AG09319 (cell line): ENCODE results near the gene TRPC4.
"Not testable (repeated sequence)": the region's sequence is repeated elsewhere in the genome, so short reads cannot be mapped to it uniquely, and the experiment has no call there.

Experiments
- DNase-seq: peaks from one replicate; pipeline ENCODE4 v3.0.0-alpha.2; 2010; ENCODE audit warnings: low read depth; ENCODE audit errors: extremely low read depth
- CTCF ChIP-seq: IDR thresholded peaks from 2 replicates; pipeline ENCODE4 v1.5.1; 2011; ENCODE audit warnings: low read depth, mild to moderate bottlenecking, inconsistent platforms, low read length, moderate library complexity

Gene TRPC4

DNA sequence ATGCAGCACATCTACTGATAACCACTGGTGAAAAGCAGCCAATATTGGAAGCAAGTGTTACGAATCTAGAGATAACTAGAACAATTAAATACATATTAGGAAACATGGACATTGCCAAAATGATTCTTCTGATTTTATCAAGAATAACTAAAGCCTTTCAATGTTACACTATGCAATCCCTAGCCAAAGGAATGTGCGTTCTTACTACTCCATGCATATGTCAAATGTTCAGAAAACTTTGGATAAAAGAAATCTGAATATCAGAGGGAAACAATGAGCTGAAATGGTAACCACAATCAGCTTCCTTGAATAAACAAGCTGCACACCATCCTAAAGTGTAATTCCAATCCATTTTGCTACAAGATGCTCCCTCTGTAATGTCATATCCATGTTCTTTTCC lies 270.1 kb downstream of the TRPC4 start:
- TF ChIP-seq CTCF = no peak
- no peak for DNase-seq

- DNase-seq = no peak
- no peak for TF ChIP-seq CTCF
Measured at GRCh38 chr13:37598597-37598996, 271.0 kb downstream of the TRPC4 start, which contains the start of gene POSTN. TSS of gene POSTN (minus strand) at chr13:37598768. CDS start at chr13:37598726, 42 bp downstream.

DNA sequence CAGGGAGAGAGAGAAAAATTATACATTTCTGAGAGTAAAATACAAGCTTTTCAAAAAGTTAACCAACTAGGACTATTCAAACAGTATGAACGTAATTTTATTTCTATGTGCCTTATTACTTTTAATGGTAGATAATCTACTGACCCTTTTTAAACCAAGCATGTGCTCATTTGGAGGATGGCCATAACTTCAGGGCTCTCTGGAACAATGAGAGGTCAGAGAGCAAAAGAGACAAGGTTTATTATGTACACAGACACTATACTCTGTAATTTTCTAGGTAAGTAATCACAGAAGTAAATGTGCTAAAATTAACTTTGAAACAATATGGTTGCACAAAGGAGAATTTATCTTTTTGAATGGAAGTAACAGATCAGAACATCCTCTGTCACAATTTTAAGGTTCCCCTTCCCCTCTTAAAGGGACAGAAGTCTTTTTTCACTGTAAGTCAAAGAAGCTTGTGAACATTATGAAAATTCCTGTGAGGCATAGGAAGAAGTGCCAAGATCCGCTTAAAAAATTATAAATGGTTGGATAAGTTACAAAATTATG lies 272.0 kb downstream of the TRPC4 start:
- no peak for TF ChIP-seq CTCF
- no peak for DNase-seq

DNA sequence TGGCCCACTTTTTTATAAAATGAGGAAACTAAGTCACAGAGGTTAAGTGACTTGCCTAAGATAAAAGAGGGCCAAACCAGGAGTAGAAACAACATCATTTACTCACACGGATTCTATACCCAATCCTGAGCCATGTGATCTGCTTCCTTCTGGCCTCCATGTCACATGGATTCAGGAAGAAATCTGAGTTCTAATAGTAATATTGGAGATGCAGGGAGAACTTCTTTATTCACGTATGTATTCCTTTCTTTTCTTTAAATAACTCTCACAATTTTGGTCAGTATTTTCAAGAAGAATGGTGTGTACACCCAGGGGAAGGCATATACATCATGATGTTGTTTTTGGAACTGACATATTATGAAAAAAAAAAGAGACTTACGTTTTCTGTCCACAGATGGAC lies 272.8 kb downstream of the TRPC4 start:
- no peak for DNase-seq
- no peak for TF ChIP-seq CTCF

DNA sequence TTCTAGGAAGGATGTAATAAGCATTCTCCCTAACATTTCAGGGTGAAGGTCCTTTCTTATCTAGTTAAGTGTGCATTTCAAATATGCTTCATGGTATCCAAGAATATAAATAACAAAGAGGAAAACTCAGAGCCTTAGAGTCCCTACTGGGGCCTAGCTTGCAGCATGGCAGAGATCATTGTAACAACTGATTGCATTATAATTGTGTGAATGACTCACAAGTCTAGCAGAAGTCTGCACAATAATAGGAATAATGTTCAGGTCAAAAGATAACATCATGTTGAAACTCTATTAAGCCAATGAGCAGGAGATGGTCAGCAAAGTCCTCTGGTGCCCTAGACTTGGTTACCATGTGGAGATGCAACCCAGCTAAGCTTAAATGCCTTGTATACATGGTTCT lies 274.4 kb downstream of the TRPC4 start:
- no peak for TF ChIP-seq CTCF
- DNase-seq = no peak

GRCh38 chr13:37594550-37594949 lies 275.0 kb downstream of the TRPC4 start:
- no peak for TF ChIP-seq CTCF
- no peak for DNase-seq

GRCh38 chr13:37589381-37589780 lies 280.2 kb downstream of the TRPC4 start:
- not testable (repeated sequence) for DNase-seq

DNA sequence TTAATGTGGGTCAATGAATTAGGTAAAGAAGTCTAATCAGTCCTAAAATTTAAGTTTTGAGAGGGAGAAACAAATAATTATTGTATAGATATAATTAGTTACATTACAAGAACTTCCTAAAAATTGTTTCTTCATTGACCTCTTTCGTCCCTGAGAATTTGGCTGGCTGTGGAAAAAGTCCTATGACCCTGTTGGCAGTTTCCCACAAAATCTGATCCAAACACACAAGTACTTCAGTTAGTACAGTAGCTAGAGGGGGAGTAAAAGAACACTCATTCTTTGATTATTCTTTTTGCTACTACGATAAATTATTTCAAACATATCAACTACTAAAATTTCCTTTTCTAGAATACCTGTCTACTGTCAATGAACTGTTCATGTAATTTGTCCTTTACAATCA lies 282.3 kb downstream of the TRPC4 start:
- TF ChIP-seq CTCF = no peak
- DNase-seq = no peak
